Measurements from ENCODE around the gene NDUFS4.

- TF ChIP-seq CTCF (IDR thresholded peaks at IDR 0.05; ENCODE audit: insufficient read depth, low read length, poor library complexity, severe bottlenecking): no peak
- no peak for TF ChIP-seq EZH2phosphoT487 (conservative IDR thresholded peaks at IDR 0.05; ENCODE audit: low read length)
These were observed 113.7 kb downstream of the NDUFS4 start for GRCh38 chr5:53674121-53674520.
